Small intestine (tissue), 7 donors: ENCODE measurements around the gene HAVCR2. TPM values are rescaled to one million over a fixed set of nuclear protein-coding genes. Genes with fewer than 3 reads are reported as not detected.

Source experiments
- DNase-seq, 2 donors: peaks; one replicate each; pipeline versions ENCODE4 v3.0.0 to v3.0.0-alpha.2; 2013
- FAIRE-seq: peaks from 2 replicates; lab custom pipeline; 2012; peaks lifted over from hg19 to GRCh38; lab: Jason Lieb, UNC
- H3K27ac ChIP-seq, 3 donors: one replicate each; pipeline ENCODE4 v1.5.1; 2013; ENCODE audit warnings: low read length in 2 of 3, mild to moderate bottlenecking in 2 of 3, control low read depth in 1 of 3, inconsistent platforms in 1 of 3, low read depth in 1 of 3, moderate library complexity in 1 of 3
- H3K27me3 ChIP-seq, 3 donors: one replicate each; pipeline ENCODE4 v1.6.1; 2013; ENCODE audit warnings: low read length in 3 of 3, inconsistent platforms in 1 of 3; ENCODE audit not compliant: control insufficient read depth in 3 of 3, insufficient read depth in 3 of 3
- H3K36me3 ChIP-seq, 3 donors: one replicate each; pipeline ENCODE4 v1.6.1; 2013; ENCODE audit warnings: low read length in 3 of 3, inconsistent platforms in 1 of 3, low read depth in 1 of 3, mild to moderate bottlenecking in 1 of 3, moderate library complexity in 1 of 3; ENCODE audit not compliant: control insufficient read depth in 3 of 3, insufficient read depth in 2 of 3
- H3K4me1 ChIP-seq, 3 donors: one replicate each; pipeline ENCODE4 v1.6.1; 2013; ENCODE audit warnings: low read length in 2 of 3, inconsistent platforms in 1 of 3, low read depth in 1 of 3, mild to moderate bottlenecking in 1 of 3, moderate library complexity in 1 of 3; ENCODE audit not compliant: control insufficient read depth in 3 of 3, insufficient read depth in 2 of 3
- H3K4me3 ChIP-seq, 3 donors: one replicate each; pipeline ENCODE4 v1.5.1; 2013; ENCODE audit warnings: low read length in 3 of 3, control low read depth in 1 of 3, inconsistent platforms in 1 of 3, low read depth in 1 of 3, mild to moderate bottlenecking in 1 of 3, moderate library complexity in 1 of 3
- H3K9me3 ChIP-seq, 2 donors: one replicate each; pipeline ENCODE4 v1.6.1; 2013; ENCODE audit warnings: low read depth in 1 of 2, low read length in 1 of 2; ENCODE audit not compliant: control insufficient read depth in 2 of 2, insufficient read depth in 1 of 2
- WGBS, 3 donors: extraction: QIAGEN DNeasy Blood & Tissue Kit; methylation state at CpG; one replicate each; pipeline ENCODE4 v1.1.7; 2013; 5-methylcytosine and 5-hydroxymethylcytosine counted together
- polyA plus RNA-seq, 4 donors: library from polyadenylated mRNA; stranded (reverse) in 3 of 4; unstranded in 1 of 4; fragments of 200-250 nt in 3 of 4; fragments of 120-200 nt in 1 of 4; gene quantifications; one replicate each; pipeline versions ENCODE4 v1.2.1 to v1.2.3, GENCODE V29; 2013
- donor health status: healthy with polysubstance abuse.
- donor health status: control.
- donor health status: control.
- donor health status: Bipolar disorder and iron deficiency.
- donor health status: healthy.

HAVCR2 gene
- polyA plus RNA-seq, 4 donors: 0.45 to 3.0 (median 2.0) TPM

DNA sequence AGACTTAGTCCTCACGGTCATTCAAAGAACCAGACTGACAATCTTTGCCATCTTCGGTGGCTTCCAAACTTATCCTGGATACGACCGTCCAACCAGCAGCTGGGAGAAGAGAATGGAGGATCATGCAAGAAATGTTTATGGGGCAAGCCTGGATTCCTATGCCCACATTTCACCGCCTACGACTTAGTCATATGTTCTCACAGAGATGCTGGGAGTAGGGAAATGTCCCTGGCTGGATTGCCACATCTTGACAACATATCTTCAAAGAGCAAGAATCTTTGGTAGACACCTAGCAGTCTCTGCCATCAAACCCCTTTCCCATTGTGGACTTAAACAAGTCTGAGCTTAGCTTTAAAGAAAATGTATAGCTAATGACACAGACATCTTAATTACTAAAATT, 28.8 kb upstream of the HAVCR2 start:
- Histone ChIP-seq H3K4me1 (peaks cover 0 to 4% (median 0%) of the 10 kb centered on the region in 3 donors), H3K4me3 (no peak overlapping the region), H3K9me3 (no peaks in the 10 kb centered on the region), H3K27me3 (no peaks in the 10 kb centered on the region), H3K27ac (no peak overlapping the region), H3K36me3 (peaks cover 0 to 11% (median 4%) of the 10 kb centered on the region in 3 donors)
- 96 to 99% (median 98%) methylated on average over 6 of the region's 6 CpGs for WGBS, 3 donors
- DNase-seq (no peak), FAIRE-seq (no peak)

GRCh38 chr5:157132281-157132612, 23.4 kb upstream of the HAVCR2 start:
- Histone ChIP-seq H3K36me3 (peaks cover 0 to 4% (median 0%) of the 10 kb centered on the region in 3 donors), H3K27me3 (no peaks in the 10 kb centered on the region), H3K9me3 (no peaks in the 10 kb centered on the region), H3K27ac (no peak overlapping the region), H3K4me1 (no peaks in the 10 kb centered on the region), H3K4me3 (no peak overlapping the region)
- WGBS, 3 donors: 10 to 16% (median 13%) methylated on average over 1 of the region's 1 CpG
- DNase-seq (no peak), FAIRE-seq (no peak)

GRCh38 chr5:157130925-157131324, 22.1 kb upstream of the HAVCR2 start:
- FAIRE-seq (no peak), DNase-seq (no peak)
- Histone ChIP-seq H3K4me1 (no peaks in the 10 kb centered on the region), H3K27ac (no peak overlapping the region), H3K27me3 (no peaks in the 10 kb centered on the region), H3K4me3 (no peak overlapping the region), H3K9me3 (no peaks in the 10 kb centered on the region), H3K36me3 (no peaks in the 10 kb centered on the region)
- WGBS, 3 donors: 60 to 64% (median 63%) methylated on average over 7 of the region's 7 CpGs

DNA sequence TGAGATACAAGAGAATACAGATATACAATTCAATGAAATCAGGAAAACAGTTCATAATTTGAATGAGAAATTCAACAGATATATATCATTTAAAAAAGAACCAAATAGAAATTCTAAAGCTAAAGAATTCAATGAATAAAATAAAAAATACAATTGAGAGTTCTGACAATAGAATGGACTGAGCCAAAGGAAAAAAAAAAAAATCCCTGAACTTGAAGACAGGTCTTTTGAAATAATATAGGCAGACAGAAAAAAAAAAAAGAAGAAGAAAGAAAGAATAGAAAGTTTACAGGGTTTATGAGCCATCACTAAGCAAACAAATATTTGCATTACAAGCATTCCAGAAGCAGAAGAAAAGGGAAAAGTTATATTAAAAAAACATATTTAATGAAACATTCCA, 12.9 kb upstream of the HAVCR2 start:
- no peaks in the 10 kb centered on the region for H3K4me1 ChIP-seq
- no peaks in the 10 kb centered on the region for H3K27me3 ChIP-seq
- no peak overlapping the region for H3K27ac ChIP-seq
- peaks cover 0 to 12% of the 10 kb centered on the region in 2 donors for H3K9me3 ChIP-seq
- DNase-seq (no peak), FAIRE-seq (no peak)
- H3K36me3 ChIP-seq: no peaks in the 10 kb centered on the region
- H3K4me3 ChIP-seq: no peak overlapping the region

- FAIRE-seq (no peak), DNase-seq (no peak)
- WGBS, 3 donors: 53 to 81% (median 76%) methylated on average over 1 of the region's 1 CpG
Observed at GRCh38 chr5:157120102-157120501, 11.3 kb upstream of the HAVCR2 start.

GRCh38 chr5:157116483-157116954, 7.7 kb upstream of the HAVCR2 start:
- no peak for FAIRE-seq
- Histone ChIP-seq H3K27me3 (no peaks in the 10 kb centered on the region), H3K4me1 (no peaks in the 10 kb centered on the region), H3K9me3 (peaks cover 0 to 12% of the 10 kb centered on the region in 2 donors), H3K27ac (no peak overlapping the region), H3K4me3 (no peak overlapping the region), H3K36me3 (no peaks in the 10 kb centered on the region)
- WGBS, 3 donors: 46 to 54% (median 51%) methylated on average over 6 of the region's 6 CpGs
- no peak for DNase-seq

More at GRCh38 chr5:157120102-157120501, 11.3 kb upstream of the HAVCR2 start:
- Histone ChIP-seq H3K27ac (no peak overlapping the region), H3K27me3 (no peaks in the 10 kb centered on the region), H3K9me3 (peaks cover 0 to 12% of the 10 kb centered on the region in 2 donors), H3K4me1 (no peaks in the 10 kb centered on the region), H3K36me3 (no peaks in the 10 kb centered on the region), H3K4me3 (no peak overlapping the region)

DNA sequence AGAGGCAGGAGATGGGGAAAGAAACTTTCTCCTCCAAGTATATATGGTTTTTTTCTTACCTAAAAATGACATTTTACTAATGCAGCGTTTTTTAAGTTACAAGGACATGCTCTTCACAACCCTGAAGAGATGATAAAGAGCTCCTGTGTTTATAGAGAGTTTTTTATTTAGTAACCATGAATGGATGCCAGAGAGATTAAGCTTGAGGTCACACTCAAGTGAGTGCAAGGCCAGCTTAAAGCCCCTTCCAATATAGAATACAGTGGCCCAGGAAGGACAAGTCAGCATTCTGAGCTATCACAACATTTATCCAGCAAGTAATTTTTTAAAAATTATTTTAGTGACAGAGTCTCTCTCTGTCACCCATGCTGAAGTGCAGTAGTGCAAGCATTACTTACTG, 6.7 kb upstream of the HAVCR2 start:
- no peak for FAIRE-seq
- H3K36me3 ChIP-seq: no peaks in the 10 kb centered on the region
- H3K9me3 ChIP-seq: peaks cover 0 to 4% of the 10 kb centered on the region in 2 donors
- H3K4me3 ChIP-seq: no peak overlapping the region
- H3K4me1 ChIP-seq: no peaks in the 10 kb centered on the region
- H3K27me3 ChIP-seq: no peaks in the 10 kb centered on the region
- WGBS, 3 donors: 50 to 71% (median 63%) methylated on average over 1 of the region's 1 CpG
- no peak overlapping the region for H3K27ac ChIP-seq
- DNase-seq: no peak

GRCh38 chr5:157115012-157115411, 6.2 kb upstream of the HAVCR2 start:
- H3K27me3 ChIP-seq: no peaks in the 10 kb centered on the region
- no peak overlapping the region for H3K4me3 ChIP-seq
- DNase-seq: no peak
- H3K9me3 ChIP-seq: no peaks in the 10 kb centered on the region
- H3K4me1 ChIP-seq: no peaks in the 10 kb centered on the region
- FAIRE-seq: no peak
- H3K36me3 ChIP-seq: no peaks in the 10 kb centered on the region
- no peak overlapping the region for H3K27ac ChIP-seq

DNA sequence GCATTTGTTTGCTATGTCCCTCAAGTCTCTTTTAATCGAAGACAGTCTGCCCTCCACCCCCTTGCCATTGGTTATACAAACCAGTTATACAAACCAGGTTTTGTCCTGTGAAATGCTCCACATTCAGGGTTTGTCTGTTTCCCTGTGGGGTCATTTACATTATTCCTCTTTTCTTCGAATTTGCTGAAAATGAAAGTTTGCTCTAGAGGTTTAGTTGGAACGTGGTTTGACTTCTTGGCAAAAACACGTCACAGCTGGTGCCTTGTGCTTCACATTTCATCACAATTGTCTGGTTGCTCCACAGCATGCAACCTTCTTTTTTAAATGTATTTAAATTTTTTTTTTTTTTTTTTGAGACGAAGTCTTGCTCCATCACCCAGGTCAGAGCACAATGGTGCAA, 4.2 kb upstream of the HAVCR2 start:
- no peaks in the 10 kb centered on the region for H3K9me3 ChIP-seq
- H3K4me3 ChIP-seq: no peak overlapping the region
- FAIRE-seq (no peak), DNase-seq (no peak)
- no peaks in the 10 kb centered on the region for H3K36me3 ChIP-seq
- H3K27ac ChIP-seq: no peak overlapping the region
- 55 to 68% (median 56%) methylated on average over 5 of the region's 5 CpGs for WGBS, 3 donors
- no peaks in the 10 kb centered on the region for H3K4me1 ChIP-seq
- H3K27me3 ChIP-seq: no peaks in the 10 kb centered on the region
